ENCODE data around the gene KCNK4. TPM values are rescaled to one million over a fixed set of nuclear protein-coding genes. Genes with fewer than 3 reads are reported as not detected.

The KCNK4 gene
- total RNA-seq, 4 donors from 2014 or later, result not detected

DNA sequence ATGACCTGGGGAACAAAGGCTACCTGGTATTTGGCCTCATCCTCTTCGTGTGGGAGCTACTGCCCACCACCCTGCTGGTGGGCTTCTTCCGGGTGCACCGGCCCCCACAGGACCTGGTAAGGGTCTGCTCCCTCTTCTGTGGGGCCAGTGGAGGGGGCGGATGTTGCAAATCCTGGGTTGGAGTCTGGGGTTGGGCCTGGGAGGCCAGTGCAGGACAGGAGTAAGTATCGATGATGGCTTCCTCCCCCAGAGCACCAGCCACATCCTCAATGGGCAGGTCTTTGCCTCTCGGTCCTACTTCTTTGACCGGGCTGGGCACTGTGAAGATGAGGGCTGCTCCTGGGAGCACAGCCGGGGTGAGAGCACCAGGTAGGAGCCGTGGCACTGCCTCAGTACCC, 2.8 kb upstream of the KCNK4 start:
- ATAC-seq (ENCODE audit: low FRiP score) (no peak), DNase-seq (ENCODE audit: low spot score) (no peak)
- TF ChIP-seq, protein P1, sequence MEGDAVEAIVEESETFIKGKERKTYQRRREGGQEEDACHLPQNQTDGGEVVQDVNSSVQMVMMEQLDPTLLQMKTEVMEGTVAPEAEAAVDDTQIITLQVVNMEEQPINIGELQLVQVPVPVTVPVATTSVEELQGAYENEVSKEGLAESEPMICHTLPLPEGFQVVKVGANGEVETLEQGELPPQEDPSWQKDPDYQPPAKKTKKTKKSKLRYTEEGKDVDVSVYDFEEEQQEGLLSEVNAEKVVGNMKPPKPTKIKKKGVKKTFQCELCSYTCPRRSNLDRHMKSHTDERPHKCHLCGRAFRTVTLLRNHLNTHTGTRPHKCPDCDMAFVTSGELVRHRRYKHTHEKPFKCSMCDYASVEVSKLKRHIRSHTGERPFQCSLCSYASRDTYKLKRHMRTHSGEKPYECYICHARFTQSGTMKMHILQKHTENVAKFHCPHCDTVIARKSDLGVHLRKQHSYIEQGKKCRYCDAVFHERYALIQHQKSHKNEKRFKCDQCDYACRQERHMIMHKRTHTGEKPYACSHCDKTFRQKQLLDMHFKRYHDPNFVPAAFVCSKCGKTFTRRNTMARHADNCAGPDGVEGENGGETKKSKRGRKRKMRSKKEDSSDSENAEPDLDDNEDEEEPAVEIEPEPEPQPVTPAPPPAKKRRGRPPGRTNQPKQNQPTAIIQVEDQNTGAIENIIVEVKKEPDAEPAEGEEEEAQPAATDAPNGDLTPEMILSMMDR (IDR thresholded peaks at IDR 0.05), result no peak

DNA sequence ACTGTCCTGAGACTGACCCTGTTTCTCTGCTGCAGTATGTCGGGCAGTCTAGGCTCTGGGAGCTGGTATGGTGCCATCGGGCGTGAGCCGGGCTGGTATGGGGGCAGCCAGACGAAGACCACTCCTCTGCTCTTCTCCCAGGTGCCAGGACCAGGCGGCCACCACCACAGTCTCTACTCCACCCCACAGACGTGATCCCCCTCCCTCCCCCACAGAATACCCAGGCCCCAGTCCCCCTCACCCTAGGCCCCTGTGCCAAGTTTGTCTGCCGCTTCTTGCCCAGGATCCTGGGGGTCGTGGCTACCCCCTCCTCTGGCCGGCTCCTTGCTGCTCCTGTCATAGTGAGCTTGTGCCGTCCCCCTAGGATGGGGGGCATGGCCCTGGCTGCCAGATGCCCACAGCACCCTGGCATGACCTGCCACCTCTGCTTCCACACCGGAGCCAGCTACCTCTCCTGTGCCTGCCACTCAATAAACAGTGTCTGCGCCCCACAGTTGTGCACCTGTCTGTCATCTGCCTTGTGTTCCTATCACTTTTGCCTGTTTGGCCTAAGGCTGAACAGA, 2.0 kb upstream of the KCNK4 start:
- DNase-seq (ENCODE audit: low spot score), result no peak
- TF ChIP-seq, protein P1 (IDR thresholded peaks at IDR 0.05), result no peak
- ATAC-seq (ENCODE audit: low FRiP score), result no peak

DNA sequence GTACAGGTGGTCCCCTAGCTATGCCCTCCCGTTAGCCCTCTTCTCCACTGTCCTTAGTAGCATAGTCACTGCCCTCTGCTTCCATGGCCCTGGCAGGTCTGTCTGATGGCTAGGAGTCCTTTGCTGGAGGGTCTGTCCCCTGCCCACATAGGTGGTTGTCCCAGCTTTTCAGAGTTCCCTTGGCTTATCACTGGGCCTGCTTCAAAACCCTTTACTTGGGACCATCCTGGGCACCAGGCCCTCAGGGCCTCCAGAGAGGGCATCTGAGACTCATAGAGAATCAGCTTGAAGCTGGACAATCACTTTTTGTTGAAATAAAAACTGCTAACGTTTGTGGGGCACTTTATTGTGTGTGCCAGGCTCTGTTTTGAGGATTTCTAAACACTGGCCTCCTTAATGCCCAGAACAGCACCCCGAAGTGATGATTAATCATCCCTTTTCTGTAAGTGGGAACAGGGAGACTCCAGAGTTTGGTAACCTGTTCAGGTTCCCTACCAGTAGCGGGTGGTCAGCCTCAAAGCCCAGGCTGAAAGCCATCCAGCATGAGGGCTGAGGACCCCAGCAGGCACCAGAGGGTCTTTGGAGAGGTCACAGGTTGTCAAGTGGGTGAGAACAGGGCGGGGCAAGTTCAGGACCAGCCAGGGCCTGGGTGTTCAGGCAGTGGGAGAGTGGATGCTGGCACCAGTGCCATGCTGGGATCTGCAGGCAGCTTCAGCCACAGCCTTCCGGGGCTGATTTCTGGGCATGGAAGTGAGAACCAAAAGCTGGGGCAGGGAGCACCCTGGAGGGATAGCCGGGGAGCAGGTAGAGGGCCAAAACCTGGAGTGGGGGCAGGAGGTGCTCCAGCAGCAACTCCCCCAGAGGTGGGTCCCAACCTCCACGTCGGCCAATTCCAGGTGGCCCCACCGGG, 495 bp upstream of the KCNK4 start:
- TF ChIP-seq, protein P1 (IDR thresholded peaks at IDR 0.05), result no peak
- DNase-seq (ENCODE audit: low spot score), result no peak

DNA sequence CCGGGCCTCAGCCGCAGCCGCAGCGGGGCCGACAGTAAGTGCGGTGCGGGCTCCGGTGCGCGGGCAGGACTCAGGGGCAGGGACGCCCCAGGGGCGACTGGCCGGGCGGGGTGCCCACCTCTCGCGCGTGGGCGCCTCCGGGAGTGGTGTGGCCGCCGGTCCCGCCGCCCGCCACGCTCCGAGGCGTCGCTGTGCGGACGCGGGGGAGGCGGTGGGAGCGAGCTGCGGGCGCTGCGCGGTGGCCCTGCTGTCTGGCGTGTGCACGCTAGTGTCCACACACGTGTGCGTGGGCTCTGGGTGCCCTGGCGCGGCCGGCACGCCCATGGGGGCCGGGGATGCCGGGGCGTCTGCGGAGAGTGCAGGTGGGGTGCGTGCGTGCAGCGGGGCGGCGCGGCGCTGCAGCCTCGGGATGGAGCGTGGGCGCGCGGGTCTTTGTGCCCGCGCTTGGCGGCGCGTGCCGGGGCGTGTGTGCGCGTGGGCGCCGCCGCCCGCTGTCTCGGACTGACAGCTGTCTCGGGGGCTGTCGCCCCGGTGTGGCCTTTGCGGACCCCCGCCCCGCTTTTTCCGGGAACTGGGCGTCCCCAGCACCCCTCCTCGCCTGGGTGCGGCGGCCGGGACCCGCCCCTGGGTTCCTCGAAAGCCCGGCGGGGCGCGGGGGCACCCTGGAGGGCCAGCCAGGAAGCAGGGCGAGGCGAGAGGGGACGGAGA, 804 bp downstream of the KCNK4 start:
- TF ChIP-seq, protein P1 (IDR thresholded peaks at IDR 0.05), result no peak
- ATAC-seq (ENCODE audit: low FRiP score), result no peak

More for the DNA sequence above, 495 bp upstream of the KCNK4 start:
- ATAC-seq (ENCODE audit: low FRiP score), result no peak

DNA sequence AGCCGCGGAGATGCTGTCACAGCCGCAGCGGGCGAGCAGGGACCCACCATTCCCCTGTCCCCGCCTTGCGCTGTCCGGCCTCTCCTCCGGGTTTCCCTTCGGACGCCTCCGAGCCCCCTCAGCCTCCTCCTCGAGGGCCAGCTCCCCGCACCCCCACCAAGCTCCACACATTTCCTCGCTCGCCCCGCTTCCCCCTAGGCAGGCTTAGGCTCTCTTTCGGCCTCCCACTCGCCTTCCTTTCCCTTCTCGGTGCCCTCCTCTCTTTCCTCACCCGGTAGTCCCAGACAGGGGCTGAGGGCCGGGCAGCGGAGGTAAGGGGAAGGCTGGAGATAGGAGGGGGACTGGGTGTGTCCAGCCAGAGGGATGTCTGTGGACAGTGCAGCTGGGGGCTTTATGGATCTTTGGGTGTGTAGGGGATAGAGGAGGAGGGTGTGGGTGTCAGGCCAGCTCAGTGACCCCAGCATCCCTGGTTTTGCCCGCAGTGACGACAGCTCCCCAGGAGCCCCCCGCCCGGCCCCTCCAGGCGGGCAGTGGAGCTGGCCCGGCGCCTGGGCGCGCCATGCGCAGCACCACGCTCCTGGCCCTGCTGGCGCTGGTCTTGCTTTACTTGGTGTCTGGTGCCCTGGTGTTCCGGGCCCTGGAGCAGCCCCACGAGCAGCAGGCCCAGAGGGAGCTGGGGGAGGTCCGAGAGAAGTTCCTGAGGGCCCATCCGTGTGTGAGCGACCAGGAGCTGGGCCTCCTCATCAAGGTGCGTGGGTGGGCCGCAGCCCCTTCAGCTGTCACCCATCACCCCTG, 1.6 kb downstream of the KCNK4 start:
- DNase-seq (ENCODE audit: low spot score) (no peak), ATAC-seq (ENCODE audit: low FRiP score) (no peak)
- TF ChIP-seq, protein P1 (IDR thresholded peaks at IDR 0.05), result no peak

More for the DNA sequence above, 804 bp downstream of the KCNK4 start:
- no peak for DNase-seq (ENCODE audit: low spot score)

DNA sequence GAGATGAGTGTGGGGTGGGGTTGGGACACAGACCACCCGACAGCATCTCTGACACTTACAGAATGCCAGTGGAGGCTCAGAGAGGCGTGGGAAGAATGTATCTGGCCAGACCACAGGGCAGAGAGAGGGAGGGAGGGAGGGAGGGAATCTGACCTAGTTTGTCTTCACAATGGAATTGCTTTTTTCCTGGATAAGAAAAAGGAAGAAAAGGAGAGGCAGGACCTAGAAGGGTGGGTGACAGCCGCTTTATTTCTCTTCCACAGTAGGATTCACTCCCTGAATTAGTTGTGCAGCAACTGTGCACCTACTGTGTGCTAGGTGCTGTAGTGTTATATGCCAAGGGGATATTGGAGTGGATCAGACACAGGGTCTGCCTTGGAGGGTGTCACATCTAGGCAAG, 3.7 kb downstream of the KCNK4 start:
- ATAC-seq (ENCODE audit: low FRiP score), result no peak
- TF ChIP-seq, protein P1 (IDR thresholded peaks at IDR 0.05), result no peak
- no peak for DNase-seq (ENCODE audit: low spot score)
